ENCODE measurements around the gene COL7A1.

The COL7A1 gene

GRCh38 chr3:48617559-48617958, 22.4 kb upstream of the COL7A1 start:
- DNase-seq = no peak

GRCh38 chr3:48614044-48614443, 18.9 kb upstream of the COL7A1 start:
- no peak for DNase-seq

GRCh38 chr3:48612309-48612708, 17.2 kb upstream of the COL7A1 start:
- no peak for DNase-seq

GRCh38 chr3:48609088-48610005, 14.2 kb upstream of the COL7A1 start, which contains the start of gene UQCRC1:
TSS of gene UQCRC1 (minus strand) at chr3:48609646. CDS start at chr3:48609620, 26 bp downstream.
- DNase-seq = peak; percentile 94

GRCh38 chr3:48607519-48607918, 12.4 kb upstream of the COL7A1 start:
- DNase-seq = no peak

- no peak for DNase-seq
Measured at GRCh38 chr3:48601622-48601994, 6.5 kb upstream of the COL7A1 start.

GRCh38 chr3:48600711-48601621, 5.8 kb upstream of the COL7A1 start:
- no peak for DNase-seq

- DNase-seq = no peak
Measured at GRCh38 chr3:48599509-48600285, 4.6 kb upstream of the COL7A1 start.

- no peak for DNase-seq
Measured at GRCh38 chr3:48599077-48599501, 4.0 kb upstream of the COL7A1 start.

GRCh38 chr3:48598323-48599076, 3.4 kb upstream of the COL7A1 start:
- DNase-seq = no peak

- no peak for DNase-seq
Measured at GRCh38 chr3:48597408-48597800, 2.3 kb upstream of the COL7A1 start.

- no peak for DNase-seq
Measured at GRCh38 chr3:48596676-48597407, 1.7 kb upstream of the COL7A1 start.

- no peak for DNase-seq
Measured at GRCh38 chr3:48596157-48596556, 1.0 kb upstream of the COL7A1 start.

- no peak for DNase-seq
Measured at GRCh38 chr3:48595526-48596121, 495 bp upstream of the COL7A1 start.

GRCh38 chr3:48594417-48595049, 596 bp downstream of the COL7A1 start:
- DNase-seq = no peak

GRCh38 chr3:48593337-48593736, 1.8 kb downstream of the COL7A1 start:
- no peak for DNase-seq

GRCh38 chr3:48592519-48593087, 2.5 kb downstream of the COL7A1 start:
- no peak for DNase-seq

GRCh38 chr3:48591886-48592518, 3.1 kb downstream of the COL7A1 start:
- DNase-seq = no peak

- DNase-seq = no peak
Measured at GRCh38 chr3:48591436-48591835, 3.7 kb downstream of the COL7A1 start.

GRCh38 chr3:48588230-48588629, 6.9 kb downstream of the COL7A1 start:
- DNase-seq = no peak

All from CD4-positive, alpha-beta T cell treated with Interleukin-17A for 1 hour (primary cell).